Osteoblast (primary cell): ENCODE measurements around the gene EPC2. TPM values are rescaled to one million over a fixed set of nuclear protein-coding genes. Genes with fewer than 3 reads are reported as not detected.

Experiments used
- DNase-seq: peaks from one replicate; pipeline ENCODE4 v3.0.0; 2011; ENCODE audit warnings: low spot score, mixed read lengths; ENCODE audit not compliant: insufficient read length; ENCODE audit errors: missing footprints
- H2AFZ ChIP-seq: 2 replicates; pipeline ENCODE4 v1.6.0; 2011; ENCODE audit warnings: mild to moderate bottlenecking, low read length
- H3K27ac ChIP-seq: 2 replicates; pipeline ENCODE4 v1.5.1; 2011; ENCODE audit warnings: mild to moderate bottlenecking, low read depth, low read length, moderate library complexity
- H3K27me3 ChIP-seq: 2 replicates; pipeline ENCODE4 v1.6.0; 2012; ENCODE audit warnings: mild to moderate bottlenecking, control low read depth, inconsistent platforms, low read length, moderate library complexity; ENCODE audit not compliant: insufficient read depth
- H3K36me3 ChIP-seq: 2 replicates; pipeline ENCODE4 v1.5.1; 2011; ENCODE audit warnings: mild to moderate bottlenecking, low read length, control low read depth, moderate library complexity; ENCODE audit not compliant: insufficient read depth
- H3K4me1 ChIP-seq: 2 replicates; pipeline ENCODE4 v1.5.1; 2011; ENCODE audit warnings: mild to moderate bottlenecking, low read length, control low read depth, moderate library complexity; ENCODE audit not compliant: insufficient read depth
- H3K4me2 ChIP-seq: 2 replicates; pipeline ENCODE4 v1.6.0; 2011; ENCODE audit warnings: mild to moderate bottlenecking, low read length; ENCODE audit not compliant: insufficient read depth
- H3K4me3 ChIP-seq: fragments of 200-600 bp; sonication (generic); 3 replicates; pipeline ENCODE4 v1.5.1; 2012; ENCODE audit warnings: mild to moderate bottlenecking, low read length, inconsistent platforms; ENCODE audit not compliant: insufficient read depth
- H3K79me2 ChIP-seq: 2 replicates; pipeline ENCODE4 v1.6.0; 2012; ENCODE audit warnings: mild to moderate bottlenecking, low read length, control low read depth, inconsistent platforms; ENCODE audit not compliant: insufficient read depth
- H3K9me3 ChIP-seq: 2 replicates; pipeline ENCODE4 v1.5.1; 2011; ENCODE audit warnings: low read depth, low read length, control low read depth
- H4K20me1 ChIP-seq: 2 replicates; pipeline ENCODE4 v1.6.0; 2012; ENCODE audit warnings: mild to moderate bottlenecking, low read length, control low read depth; ENCODE audit not compliant: insufficient read depth
- CTCF ChIP-seq: IDR thresholded peaks from 2 replicates; pipeline ENCODE4 v1.5.1; 2011; ENCODE audit warnings: mild to moderate bottlenecking, low read depth, low read length, moderate library complexity; ENCODE audit errors: extremely low read depth
- total RNA-seq: library from RNA; depleted of rRNA; stranded (reverse); fragments of >200 nt; gene quantifications from 2 replicates; pipeline ENCODE4 v1.2.3, GENCODE V29; 2012

The EPC2 gene
- 27.7 and 29.3 TPM in 2 replicates for total RNA-seq

- Histone ChIP-seq H3K4me1 (peaks cover 11% of the 10 kb centered on the region), H3K27ac (peak within 1 kb of the TSS; percentile 92), H3K4me2 (peak within 1 kb of the TSS; percentile 97), H2AFZ (peak within 1 kb of the TSS; percentile 99), H3K27me3 (peaks cover 28% of the 10 kb centered on the region), H3K9me3 (no peaks in the 10 kb centered on the region), H3K4me3 (peak within 1 kb of the TSS; percentile 97), H3K36me3 (no peaks in the 10 kb centered on the region), H3K79me2 (peaks cover 40% of the 10 kb centered on the region), H4K20me1 (peaks cover 35% of the 10 kb centered on the region)
- no peak for TF ChIP-seq CTCF
- DNase-seq = peak; percentile 97
Measured at GRCh38 chr2:148643998-148644882, at the start of gene EPC2. EPC2 (plus strand) TSS chr2:148644751; CDS start chr2:148645018, 267 bp downstream.

- H3K79me2 ChIP-seq = no peaks in the 10 kb centered on the region
- no peaks in the 10 kb centered on the region for H3K4me1 ChIP-seq
- no peak overlapping the region for H3K27ac ChIP-seq
- no peak overlapping the region for H3K4me3 ChIP-seq
- no peaks in the 10 kb centered on the region for H4K20me1 ChIP-seq
- no peak overlapping the region for H2AFZ ChIP-seq
- DNase-seq = peak; percentile 6
- H3K4me2 ChIP-seq = no peak overlapping the region
- no peak for TF ChIP-seq CTCF
- no peaks in the 10 kb centered on the region for H3K36me3 ChIP-seq
- H3K9me3 ChIP-seq = no peaks in the 10 kb centered on the region
- no peaks in the 10 kb centered on the region for H3K27me3 ChIP-seq
Measured at GRCh38 chr2:148596018-148596417, 48.5 kb upstream of the EPC2 start.

GRCh38 chr2:148599109-148599991, 45.2 kb upstream of the EPC2 start:
- Histone ChIP-seq H3K27me3 (no peaks in the 10 kb centered on the region), H3K9me3 (no peaks in the 10 kb centered on the region), H2AFZ (no peak overlapping the region), H3K4me3 (no peak overlapping the region), H3K27ac (no peak overlapping the region), H3K4me2 (no peak overlapping the region), H3K4me1 (no peaks in the 10 kb centered on the region), H3K79me2 (no peaks in the 10 kb centered on the region), H3K36me3 (no peaks in the 10 kb centered on the region), H4K20me1 (no peaks in the 10 kb centered on the region)
- TF ChIP-seq CTCF = no peak
- DNase-seq = peak; percentile 10
